ENCODE results near the gene CD44. TPM values are rescaled to one million over a fixed set of nuclear protein-coding genes. Genes with fewer than 3 reads are reported as not detected.
A peak's percentile ranks its signal among the peaks of the same experiment; 100 is the strongest.

CD44 gene
- total RNA-seq, 1 donor, result 647 TPM

DNA sequence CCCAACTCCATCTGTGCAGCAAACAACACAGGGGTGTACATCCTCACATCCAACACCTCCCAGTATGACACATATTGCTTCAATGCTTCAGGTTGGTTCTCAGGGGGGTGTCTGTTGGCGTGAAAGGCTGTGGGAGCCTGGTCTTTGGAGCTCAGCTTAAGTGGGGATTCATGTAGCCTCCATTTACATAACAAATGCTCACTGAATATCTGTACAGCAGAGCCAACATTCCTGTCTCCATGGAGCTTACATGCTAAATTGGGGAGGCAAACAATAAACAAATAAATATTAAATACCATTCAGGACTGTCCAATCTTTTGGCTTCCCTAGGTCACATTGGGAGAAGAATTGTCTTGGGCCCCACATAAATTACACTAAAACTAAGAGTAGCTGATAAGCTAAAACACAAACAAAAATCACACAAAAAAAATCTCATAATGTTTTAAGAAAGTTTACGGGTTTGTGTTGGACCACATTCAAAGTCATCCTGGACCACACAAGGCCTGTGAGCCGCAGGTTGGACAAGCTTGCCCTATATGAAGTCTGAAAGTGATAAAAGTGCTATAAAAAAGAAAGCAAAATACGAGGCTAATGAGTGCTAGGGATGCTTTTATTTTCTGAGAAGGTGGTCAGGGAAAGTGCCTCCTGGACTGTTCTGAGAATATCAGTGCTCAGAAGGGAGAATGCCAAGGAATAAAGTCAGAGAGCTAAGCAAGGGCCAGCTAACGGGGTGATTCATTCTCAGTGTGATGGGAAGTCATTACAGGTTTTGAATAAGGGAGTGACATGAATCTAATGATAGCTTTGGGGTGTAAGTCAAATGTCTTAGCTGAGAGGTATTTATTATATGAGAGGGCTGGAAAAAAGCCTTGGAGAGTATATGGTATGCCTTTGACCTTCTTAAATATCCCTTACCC lies 41.6 kb downstream of the CD44 start:
- no peak overlapping the region for H3K4me3 ChIP-seq (ENCODE audit: low read depth, low read length)
- no peak for DNase-seq (ENCODE audit: low read depth)
- TF ChIP-seq, protein P1, sequence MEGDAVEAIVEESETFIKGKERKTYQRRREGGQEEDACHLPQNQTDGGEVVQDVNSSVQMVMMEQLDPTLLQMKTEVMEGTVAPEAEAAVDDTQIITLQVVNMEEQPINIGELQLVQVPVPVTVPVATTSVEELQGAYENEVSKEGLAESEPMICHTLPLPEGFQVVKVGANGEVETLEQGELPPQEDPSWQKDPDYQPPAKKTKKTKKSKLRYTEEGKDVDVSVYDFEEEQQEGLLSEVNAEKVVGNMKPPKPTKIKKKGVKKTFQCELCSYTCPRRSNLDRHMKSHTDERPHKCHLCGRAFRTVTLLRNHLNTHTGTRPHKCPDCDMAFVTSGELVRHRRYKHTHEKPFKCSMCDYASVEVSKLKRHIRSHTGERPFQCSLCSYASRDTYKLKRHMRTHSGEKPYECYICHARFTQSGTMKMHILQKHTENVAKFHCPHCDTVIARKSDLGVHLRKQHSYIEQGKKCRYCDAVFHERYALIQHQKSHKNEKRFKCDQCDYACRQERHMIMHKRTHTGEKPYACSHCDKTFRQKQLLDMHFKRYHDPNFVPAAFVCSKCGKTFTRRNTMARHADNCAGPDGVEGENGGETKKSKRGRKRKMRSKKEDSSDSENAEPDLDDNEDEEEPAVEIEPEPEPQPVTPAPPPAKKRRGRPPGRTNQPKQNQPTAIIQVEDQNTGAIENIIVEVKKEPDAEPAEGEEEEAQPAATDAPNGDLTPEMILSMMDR (IDR thresholded peaks at IDR 0.05; ENCODE audit: insufficient read depth, low read depth, low read length), result no peak

DNA sequence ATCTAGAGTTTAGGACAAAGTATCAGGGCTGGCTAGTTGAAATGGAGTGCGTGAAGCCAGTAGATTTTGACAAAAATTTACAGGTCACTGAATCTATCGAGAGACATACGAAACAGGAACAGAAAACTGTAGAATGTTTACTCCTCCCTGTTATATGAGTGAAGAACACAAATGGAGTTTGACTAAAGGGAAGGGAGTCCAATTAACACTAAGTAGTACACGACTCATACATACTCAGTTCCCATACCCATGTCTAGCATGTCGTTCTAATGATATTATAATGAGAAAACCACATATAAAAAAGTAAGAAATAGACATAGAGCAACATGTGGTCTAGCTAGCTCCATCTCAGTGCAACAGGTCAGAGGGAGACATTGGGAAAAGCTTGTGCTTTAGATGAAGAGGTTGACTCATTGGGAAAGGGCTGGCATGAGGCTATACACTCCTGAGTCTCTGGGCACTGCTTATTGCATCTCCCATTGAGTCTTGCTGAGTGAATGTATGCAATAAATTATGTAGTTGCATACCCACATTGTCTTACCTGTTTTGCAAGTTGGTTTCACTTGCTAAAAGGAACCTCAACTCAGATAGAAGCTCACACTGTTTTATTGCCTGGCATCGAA lies 43.5 kb downstream of the CD44 start:
- TF ChIP-seq, protein P1 (IDR thresholded peaks at IDR 0.05; ENCODE audit: insufficient read depth, low read depth, low read length), result no peak
- DNase-seq (ENCODE audit: low read depth), result no peak
- no peak overlapping the region for H3K4me3 ChIP-seq (ENCODE audit: low read depth, low read length)

DNA sequence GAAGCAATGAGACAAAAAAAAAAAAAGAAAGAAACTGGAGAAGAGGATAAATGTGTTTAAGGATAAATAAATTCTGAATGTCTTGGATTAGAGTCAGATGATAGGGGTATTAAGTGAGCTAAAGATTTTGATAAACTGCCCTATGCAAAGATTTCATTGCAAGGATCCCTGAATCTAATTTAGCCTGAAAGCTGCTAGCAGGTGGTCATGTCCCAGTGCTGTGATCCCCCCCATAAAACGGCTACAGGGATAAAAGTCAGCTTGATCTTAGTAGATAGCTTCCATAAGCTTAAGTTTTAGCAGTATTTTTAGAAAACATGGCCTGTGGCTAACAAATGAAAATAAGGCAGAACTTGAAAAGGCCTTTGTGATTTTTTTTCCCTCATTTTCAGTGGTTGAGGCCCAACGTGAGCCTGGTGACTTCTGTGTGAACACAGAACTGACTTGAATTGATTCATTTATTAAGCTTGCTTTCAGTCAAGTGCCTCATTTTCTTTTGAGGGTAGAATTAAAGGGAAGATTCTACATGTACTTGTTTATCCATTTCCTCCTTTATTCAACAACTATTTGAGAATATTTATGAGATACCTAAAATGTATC lies 44.5 kb downstream of the CD44 start:
- TF ChIP-seq, protein P1 (IDR thresholded peaks at IDR 0.05; ENCODE audit: insufficient read depth, low read depth, low read length), result no peak
- H3K4me3 ChIP-seq (ENCODE audit: low read depth, low read length), result no peak overlapping the region
- DNase-seq (ENCODE audit: low read depth), result no peak

DNA sequence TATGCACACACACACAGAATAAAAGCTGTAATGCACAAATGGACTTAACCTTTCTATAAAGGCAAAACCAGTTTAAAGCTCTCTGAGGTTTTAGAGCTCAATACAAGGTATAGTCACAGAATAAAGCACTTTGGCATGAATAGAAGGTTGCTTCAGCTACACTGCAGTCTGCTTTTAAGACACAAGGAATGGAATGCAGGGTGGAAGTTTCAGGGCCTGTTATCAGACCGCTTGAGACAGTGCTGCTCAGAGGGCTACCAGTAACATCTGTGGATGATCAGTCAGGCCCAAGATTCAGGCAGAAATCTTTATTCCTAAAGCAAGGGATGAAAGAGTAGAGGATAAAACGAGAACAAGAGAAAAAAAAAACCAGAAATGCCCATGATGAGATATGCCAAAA lies 46.7 kb downstream of the CD44 start:
- peak; percentile 50 for DNase-seq (ENCODE audit: low read depth)
- TF ChIP-seq, protein P1 (IDR thresholded peaks at IDR 0.05; ENCODE audit: insufficient read depth, low read depth, low read length), result no peak
- no peak overlapping the region for H3K4me3 ChIP-seq (ENCODE audit: low read depth, low read length)

DNA sequence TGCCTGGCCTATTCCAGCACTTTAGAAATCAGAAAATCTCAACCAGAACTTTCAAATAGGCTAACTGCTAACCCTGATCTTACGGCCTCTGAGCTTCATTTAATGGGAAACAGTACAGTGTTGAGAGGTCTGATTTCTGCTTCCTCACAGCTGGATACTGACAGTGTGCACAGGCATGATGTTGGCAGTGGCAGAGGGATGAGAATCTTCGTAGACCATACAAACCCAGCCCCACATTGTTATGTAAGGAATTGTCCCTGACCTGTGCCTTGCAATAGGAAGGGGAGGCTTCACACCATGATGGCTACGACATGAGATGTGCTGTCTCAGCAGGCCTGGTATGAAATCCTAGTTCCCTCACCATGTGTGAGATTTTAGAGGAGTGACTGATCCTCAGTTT lies 49.0 kb downstream of the CD44 start:
- TF ChIP-seq, protein P1 (IDR thresholded peaks at IDR 0.05; ENCODE audit: insufficient read depth, low read depth, low read length), result no peak
- no peak overlapping the region for H3K4me3 ChIP-seq (ENCODE audit: low read depth, low read length)
- no peak for DNase-seq (ENCODE audit: low read depth)

DNA sequence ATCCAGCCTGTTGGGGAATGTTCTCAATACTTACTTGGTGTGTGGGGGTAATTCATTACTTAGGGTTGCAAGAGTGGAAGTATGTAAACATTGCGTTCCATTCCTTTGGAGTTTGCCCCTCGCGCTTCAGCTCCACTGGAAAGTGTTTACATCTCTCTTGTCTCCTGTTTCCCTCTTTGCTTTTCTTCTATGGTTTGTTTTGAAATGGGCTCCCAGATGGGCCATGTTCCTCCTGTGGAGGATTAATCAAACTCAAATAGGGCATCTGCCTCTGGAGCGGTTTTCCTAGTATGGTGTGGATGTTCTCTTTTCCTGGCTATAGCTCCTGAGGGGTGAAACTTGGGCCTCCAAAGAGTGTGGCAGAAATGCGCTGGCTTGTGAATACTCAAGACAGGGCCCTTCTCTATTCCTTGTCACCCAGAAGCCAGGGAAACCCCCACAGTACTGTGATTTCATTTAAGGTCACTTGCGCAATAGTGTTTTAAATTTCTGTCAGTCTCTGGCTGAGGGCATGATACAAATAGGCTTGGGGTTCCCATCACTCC lies 51.9 kb downstream of the CD44 start:
- H3K4me3 ChIP-seq (ENCODE audit: low read depth, low read length), result no peak overlapping the region
- TF ChIP-seq, protein P1 (IDR thresholded peaks at IDR 0.05; ENCODE audit: insufficient read depth, low read depth, low read length), result no peak
- DNase-seq (ENCODE audit: low read depth), result peak; percentile 94

All from fibroblast of villous mesenchyme (primary cell).